22Rv1 (cell line): ENCODE data around the gene BRD2.
"Not testable (repeated sequence)": the region's sequence is repeated elsewhere in the genome, so short reads cannot be mapped to it uniquely, and the experiment has no call there.

ENCODE experiments used
- H3K27ac ChIP-seq: fragments of 450-650 bp; 2 replicates; pipeline ENCODE4 v1.5.1; 2017
- ZFX ChIP-seq: fragments of 450-650 bp; IDR thresholded peaks from 2 replicates; pipeline ENCODE4 v1.6.1; 2017; ENCODE audit warnings: antibody characterized with exemption, borderline replicate concordance
- TF ChIP-seq, protein P1 (sequence below): fragments of 450-650 bp; IDR thresholded peaks from 2 replicates; pipeline ENCODE4 v1.5.1; 2017; ENCODE audit warnings: mild to moderate bottlenecking

The BRD2 gene

DNA sequence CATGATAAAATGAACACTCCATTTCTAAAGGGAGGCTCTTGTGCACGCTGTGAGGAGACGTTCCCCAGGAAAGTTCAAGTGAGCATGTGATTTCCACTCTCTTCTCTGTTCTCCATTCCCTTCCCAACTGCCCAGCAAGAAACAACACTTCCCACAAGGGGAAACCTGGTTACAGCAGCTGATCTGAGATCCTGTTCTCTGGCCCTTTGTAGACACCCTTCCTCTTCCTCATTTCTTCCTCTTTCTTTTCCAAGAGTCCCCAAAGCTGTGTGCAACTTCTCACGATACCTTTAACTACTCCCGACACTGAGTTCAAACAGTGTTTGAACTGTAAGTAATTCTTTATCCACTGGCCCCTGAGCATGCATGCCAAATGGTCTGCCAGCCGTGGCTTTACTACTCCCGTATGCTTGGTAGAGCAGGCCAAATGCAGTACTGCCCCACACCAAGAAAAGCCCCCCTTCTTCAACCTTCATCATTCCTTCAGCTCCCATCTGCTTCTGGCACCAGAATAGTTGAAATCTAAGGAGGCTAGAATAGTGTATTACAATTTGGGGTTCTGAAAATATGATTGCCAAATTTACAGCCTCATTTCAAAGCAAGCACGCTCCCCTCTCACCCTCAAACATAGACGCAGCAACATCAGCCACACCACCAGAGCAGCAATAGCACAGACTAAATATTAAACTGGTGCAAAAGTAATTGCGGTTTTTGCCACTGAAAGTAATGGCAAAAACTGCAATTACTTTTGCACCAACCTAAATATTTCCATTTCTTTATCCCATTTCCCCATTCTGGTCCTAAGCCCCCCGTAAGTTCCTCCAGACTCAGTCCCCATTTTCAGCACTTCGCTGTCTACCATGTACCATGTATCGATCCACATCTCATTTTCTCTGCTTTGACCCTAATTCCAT lies 31.9 kb upstream of the BRD2 start:
- no peak overlapping the region for H3K27ac ChIP-seq
- TF ChIP-seq ZFX: no peak
- TF ChIP-seq, protein P1, sequence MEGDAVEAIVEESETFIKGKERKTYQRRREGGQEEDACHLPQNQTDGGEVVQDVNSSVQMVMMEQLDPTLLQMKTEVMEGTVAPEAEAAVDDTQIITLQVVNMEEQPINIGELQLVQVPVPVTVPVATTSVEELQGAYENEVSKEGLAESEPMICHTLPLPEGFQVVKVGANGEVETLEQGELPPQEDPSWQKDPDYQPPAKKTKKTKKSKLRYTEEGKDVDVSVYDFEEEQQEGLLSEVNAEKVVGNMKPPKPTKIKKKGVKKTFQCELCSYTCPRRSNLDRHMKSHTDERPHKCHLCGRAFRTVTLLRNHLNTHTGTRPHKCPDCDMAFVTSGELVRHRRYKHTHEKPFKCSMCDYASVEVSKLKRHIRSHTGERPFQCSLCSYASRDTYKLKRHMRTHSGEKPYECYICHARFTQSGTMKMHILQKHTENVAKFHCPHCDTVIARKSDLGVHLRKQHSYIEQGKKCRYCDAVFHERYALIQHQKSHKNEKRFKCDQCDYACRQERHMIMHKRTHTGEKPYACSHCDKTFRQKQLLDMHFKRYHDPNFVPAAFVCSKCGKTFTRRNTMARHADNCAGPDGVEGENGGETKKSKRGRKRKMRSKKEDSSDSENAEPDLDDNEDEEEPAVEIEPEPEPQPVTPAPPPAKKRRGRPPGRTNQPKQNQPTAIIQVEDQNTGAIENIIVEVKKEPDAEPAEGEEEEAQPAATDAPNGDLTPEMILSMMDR: no peak

DNA sequence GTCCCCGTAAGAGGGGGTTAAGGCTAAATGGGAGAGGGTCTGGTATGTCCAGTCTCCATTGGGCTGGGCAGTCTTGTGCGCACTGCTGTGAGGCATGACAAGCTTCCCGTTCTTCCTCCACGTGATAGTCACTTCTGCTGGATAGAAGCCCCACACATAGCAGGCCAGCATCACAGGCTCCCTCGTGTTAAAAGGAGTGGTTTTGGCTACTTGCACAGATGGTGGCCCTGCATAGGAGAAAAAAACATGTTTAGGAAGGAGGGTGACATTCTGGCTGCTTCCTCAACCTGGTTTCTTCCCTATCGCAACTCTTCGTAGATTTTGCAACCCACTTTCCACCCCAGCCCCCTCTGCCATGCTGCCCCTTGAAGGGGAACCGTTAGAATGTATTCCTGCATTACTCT lies 31.2 kb upstream of the BRD2 start:
- H3K27ac ChIP-seq: no peak overlapping the region
- TF ChIP-seq, protein P1: no peak
- TF ChIP-seq ZFX: no peak

DNA sequence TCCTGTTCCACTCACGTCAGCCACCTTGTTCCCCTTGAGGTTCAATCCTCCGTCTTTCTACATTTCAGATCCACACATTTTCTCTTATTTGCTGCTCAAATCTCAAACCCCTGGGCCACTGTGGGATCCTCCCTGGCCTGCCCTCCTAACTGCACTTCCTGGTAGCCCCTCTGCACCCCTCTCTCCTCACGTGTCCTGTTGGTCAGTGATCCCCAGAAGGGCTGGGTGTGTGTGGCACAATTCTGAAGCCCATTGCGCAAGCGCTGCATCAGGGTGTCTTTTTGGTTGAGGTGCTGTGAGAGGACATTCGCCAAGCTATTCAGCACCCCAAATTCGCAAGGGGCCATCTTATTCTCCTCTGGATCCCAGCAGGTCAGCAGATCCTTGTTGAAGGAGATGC lies 29.9 kb upstream of the BRD2 start:
- TF ChIP-seq, protein P1: no peak
- TF ChIP-seq ZFX: no peak
- H3K27ac ChIP-seq: no peak overlapping the region

DNA sequence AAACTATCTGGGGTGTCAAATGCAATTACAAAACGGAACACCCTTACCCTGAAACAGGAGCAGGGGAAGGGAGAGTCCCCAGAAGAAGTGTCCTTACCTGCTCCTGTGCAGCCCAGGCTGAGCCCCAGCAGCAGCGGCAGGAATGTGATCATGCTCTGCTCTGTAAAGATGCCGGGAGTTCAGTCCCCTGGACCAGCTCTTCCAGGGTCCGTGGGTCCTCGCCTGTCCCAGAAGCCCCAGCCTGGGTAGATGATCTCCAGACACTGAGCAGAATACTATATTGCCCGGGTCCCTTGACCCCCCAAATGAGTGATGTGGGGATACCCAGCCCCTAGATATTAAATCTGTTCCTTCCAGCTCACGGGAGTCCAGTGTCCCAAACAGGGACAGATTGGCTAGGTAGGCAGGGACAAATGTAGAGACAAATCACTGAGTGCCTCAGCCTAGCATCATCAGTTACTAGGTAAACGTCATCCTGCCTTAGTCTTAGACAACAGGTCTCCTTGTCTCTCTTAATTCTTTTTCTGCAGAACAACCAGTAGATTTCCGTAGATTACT lies 27.7 kb upstream of the BRD2 start, which contains the start of gene HLA-DMB:
Gene HLA-DMB, minus strand, starts transcription at position 373 of the 558 bp plus-strand sequence. Its CDS starts 221 bp downstream, at position 152.
- no peak within 1 kb of the TSS; the same call in 1 of the 2 replicates for H3K27ac ChIP-seq
- no peak for TF ChIP-seq ZFX
- TF ChIP-seq, protein P1: no peak

DNA sequence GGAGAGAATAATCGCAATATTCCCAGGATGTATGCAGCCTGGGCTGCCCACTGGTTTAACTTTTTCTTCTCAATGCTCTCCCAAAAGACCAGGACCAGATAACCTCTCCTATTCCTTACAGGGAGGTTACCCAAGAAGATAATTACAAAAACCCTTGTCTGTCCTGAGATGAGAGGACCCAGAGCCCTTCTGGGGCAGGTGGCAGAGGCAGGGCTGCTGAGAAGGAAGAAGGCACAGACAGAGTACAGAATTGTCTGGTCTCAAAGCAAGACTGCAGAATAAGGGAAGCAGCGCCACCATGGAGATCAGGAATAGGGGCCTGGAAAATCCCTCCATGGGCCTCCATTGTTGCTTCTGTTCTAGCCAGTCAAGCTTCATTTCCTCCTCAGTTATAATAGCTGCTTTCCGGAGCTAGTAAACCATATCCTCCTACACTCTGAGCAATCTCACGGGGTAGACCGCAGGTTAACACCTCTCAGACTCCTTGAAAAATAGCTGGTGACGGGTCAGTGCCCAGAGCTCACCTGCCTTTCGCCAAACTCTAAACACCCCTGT lies 27.1 kb upstream of the BRD2 start:
- H3K27ac ChIP-seq: no peak overlapping the region; the same call in 1 of the 2 replicates
- TF ChIP-seq, protein P1: no peak
- TF ChIP-seq ZFX: no peak

DNA sequence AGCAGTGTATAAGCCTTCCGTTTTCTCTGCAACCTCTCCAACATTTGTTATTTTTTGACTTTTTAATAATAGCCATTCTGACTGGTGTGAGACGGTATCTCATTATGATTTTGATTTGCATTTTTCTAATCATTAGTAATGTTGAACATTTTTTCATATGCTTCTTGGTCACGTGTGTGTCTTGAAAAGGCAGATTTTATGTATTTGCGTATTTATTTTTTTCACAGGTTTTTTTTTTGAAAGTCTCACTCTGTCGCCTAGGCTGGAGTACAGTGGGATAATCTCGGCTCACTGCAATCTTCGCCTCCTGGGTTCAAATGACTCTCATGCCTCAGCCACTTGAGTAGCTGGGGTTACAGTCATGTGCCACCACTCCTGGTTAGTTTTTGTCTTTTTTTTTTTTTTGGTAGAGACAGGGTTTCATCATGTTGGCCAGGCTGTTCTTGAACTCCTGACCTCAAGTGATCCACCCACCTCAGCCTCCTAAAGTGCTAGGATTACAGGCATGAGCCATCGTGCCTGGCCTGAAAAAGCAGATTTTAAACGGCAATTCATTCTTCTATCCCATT lies 25.8 kb upstream of the BRD2 start:
- not testable (repeated sequence) for H3K27ac ChIP-seq

DNA sequence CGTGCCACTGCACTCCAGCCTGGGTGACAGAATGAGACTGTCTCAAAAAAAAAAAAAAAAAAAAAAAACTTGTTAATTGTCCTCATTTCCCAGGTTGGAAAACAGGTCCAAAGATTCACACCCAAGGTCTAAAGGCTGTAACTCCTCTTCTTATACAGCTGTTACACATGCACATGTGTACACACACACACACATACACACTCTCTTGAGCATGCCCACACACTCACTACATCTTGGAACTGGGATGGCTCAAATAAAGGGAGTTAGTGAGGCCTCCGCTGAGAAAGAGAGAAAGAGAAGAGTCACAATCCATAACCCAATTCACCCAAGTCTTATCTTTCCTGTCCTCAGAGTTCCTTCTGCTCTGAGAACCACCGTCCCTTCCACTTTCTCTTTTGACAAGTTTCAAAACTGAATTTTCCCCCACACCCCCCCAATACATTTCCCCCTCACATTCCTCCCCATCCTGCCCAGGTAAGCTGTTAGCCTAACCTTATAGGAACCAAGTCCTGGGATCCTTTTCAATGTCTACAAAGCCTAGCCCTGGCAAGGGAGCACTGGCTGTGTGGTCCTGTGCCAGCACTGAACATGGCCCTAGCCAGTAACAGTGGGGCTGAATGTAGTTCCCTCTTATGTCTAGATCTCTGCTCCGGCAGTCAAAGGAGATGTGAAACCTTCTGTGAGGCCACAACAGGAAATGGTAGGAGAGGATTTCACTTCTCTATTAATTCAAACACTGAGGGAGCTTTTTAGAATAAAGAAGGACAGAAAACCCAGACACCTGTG lies 24.3 kb upstream of the BRD2 start:
- H3K27ac ChIP-seq: no peak overlapping the region
- TF ChIP-seq, protein P1: no peak
- no peak for TF ChIP-seq ZFX
